Measurements from ENCODE around the gene OPRM1.

Gene OPRM1

DNA sequence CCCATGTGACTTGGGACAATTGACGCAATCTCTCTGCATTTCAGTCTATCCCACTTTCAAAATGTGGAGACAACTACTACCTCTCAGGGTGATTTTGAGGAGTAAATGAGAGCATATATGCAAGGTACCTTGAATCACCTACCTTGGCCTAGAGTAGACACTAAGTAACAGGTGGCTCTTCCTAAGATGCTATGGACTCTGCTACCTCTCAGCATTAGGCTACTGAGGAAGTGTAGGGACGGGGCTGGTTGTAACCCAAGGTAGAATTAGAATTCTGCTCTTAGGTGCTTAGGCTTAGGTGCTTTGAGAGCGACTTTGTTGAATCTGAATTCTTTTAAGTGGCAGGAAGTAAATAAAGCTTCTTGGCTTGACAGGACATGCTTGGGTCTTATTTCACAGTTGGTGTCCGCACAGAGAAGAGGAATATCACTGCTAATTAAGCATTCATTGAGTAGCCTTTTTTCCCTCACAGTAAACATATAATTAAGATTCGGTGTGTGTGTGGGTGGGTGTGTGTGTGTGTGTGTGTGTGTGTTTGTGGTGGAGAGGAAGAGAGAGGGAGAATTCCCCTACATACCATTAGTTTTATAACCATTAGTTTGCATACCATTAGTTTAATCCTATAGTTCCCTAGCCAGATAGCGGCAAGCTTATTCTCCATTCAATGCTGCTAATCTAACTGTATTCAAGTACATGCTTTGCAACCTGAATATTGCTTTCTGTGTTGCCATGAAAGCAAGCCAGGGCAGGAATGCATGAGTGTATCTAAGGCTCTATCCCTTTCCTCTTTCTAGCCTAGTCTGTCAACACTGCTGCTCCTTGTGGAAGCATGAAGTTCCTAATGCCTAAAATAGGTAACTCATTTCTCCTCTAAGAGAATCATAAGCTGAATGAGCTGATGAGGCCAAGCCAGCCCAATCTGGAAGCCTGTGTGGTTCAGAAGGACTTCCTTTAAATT is 205.0 kb downstream of the OPRM1 start:
- no peak for DNase-seq

DNA sequence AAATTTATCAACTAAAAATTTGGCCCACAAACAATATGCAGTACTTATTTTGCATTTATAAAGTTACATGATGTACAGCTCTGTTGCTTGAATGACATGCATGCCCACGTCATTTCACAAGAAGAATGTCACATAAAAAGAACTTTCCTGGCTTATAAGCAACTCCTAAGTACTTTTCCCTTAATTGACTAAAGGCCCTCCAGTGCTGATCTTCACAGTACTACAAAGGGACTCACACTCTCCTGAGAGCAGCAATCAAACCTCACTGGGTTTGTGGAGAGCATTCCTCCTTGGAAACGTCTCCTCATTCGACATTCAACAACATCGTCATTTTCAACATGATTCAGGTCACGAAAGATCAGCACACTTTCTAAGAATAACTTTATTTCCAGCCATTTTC is 206.5 kb downstream of the OPRM1 start:
- no peak for DNase-seq

DNA sequence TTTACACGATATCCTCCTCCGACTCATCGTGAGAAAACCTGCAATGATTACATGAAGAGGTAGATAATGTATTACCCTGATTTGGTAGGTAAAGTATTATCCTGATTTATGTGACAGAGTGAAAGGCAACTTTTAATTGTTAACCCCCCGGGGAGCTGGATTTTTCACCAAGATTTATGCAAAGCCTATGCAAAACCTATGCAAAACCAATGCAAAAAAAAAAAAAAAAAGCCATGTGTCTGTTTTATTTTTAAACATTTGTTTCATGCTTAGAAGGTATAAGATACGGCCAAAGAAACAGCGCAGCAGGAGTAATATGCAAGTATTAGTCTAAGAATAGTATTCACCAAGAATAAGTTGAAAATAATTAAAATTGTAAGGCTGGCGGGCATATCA is 207.7 kb downstream of the OPRM1 start:
- no peak for DNase-seq

DNA sequence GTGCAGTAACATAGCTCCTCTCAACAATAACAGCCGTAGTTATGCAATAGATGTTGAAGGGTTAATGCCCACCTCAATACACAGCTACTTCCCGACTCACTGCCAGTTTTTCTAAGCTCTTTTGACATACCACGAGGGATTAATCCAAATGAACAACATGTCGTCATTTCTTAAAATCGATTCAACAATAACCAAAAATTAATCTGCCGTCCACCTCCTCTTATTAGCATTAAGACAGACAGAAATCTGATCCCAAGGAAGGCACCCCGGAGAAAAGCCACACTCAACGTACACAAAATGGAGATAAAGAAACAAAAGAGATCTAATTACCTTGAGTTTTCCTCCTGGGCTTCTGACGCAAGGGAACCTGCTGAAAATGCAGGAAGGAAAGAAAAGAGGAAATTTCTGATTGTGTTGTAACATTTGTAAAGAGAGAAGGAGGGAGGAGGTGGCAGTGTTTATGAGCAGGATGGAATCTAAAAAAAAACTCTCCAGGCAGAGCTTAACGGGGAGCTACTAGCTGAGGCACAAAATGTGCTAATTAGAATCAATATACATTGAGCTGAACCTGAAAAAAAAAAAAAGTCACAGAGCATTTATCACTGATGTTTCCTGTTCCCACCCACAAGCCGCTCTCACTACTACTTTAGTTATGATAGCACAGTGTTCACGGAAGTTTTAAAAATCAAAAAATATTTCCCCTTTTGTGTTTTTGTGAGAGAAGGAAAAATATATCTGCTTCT is 208.2 kb downstream of the OPRM1 start:
- DNase-seq: no peak

DNA sequence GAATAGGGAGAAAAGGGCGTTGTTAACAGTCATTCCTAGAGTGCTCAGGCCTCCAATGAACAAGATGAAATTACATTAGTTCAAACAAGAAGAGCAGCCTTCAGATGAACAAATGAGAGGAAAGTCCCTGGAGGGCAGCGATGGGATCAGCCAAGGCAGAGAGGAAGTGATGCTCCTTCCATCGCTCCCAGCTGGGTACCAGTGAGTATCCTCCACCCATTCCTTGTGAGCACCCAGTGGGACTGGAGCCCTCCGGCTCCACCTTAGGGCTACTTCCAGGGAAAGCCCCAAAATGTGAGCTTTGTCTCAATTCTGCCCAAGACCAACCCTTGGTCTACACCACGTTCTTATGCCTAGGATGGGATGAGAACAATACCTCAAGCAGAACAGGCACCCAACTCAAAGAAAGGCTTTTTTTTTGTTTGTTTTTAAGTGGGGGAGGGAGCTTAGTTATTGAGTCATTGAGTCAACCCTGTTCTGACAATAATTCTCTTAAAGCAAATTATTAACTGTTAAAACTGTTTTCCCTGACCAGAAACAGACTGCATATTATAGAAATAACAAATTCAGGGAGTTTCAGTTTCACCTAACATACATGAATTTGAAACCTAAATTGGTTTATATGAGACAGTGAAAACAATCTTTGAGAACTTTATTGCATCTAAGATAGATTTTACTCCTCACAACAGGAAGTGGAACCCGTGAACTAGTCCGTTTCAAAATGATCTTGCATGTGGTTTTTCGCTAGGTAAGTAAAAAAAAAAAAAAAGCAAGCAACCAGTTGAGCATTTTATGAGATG is 210.7 kb downstream of the OPRM1 start:
- no peak for DNase-seq

DNA sequence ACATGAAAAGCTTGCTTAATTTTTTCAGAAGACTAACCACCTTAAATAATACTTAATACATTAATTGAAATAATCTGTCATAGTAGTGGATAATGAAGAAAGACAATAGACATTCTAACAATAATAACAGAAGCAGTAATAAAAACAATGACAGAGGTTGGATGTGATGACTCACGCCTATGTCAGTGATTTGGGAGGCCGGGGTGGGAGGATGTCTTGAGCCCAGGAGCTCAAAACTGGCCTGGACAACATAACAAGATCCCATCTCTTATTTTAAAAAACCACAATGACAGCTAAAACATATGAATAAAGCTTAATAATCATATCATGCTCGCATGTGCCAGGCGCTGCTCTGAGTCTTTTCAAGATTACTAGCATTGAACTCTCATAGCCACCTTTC is 212.1 kb downstream of the OPRM1 start:
- DNase-seq: no peak

DNA sequence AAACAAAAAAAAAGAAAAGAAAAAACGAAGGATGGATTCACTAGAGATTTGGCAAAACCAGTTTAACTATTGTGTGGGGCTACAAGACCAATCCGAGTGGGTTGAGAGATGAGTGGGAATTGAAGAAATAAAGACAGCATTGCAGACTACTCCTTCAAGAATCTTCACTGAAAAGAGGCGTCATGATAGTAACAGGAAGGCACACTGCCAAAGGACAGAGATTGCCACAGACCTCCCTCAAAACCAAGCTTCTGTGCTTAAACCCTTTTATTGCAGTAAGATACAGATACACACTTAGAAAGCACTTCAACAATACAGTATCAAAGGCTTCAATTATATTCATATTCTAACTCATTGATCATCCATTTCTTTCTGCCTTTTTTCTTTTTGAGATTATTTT is 213.6 kb downstream of the OPRM1 start:
- DNase-seq: no peak

DNA sequence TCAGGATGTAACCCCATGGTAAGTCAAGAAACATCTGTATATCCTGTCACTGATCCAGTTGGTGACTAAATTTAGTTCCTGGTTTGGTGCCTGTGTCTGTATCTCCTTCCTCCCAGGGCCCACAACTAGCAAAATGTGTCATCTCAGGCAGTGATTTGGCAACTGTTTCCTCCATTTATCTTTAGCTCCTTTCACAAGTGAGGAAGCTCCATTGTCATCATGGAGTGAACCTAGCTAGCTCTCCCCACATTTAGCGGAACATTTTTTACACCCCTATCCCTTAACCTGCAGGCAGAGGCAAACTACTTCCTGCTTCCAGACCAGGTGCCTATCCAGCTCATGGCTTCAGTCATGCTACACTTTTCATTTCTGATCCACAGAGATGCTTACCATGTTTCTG is 218.0 kb downstream of the OPRM1 start:
- no peak for DNase-seq

DNA sequence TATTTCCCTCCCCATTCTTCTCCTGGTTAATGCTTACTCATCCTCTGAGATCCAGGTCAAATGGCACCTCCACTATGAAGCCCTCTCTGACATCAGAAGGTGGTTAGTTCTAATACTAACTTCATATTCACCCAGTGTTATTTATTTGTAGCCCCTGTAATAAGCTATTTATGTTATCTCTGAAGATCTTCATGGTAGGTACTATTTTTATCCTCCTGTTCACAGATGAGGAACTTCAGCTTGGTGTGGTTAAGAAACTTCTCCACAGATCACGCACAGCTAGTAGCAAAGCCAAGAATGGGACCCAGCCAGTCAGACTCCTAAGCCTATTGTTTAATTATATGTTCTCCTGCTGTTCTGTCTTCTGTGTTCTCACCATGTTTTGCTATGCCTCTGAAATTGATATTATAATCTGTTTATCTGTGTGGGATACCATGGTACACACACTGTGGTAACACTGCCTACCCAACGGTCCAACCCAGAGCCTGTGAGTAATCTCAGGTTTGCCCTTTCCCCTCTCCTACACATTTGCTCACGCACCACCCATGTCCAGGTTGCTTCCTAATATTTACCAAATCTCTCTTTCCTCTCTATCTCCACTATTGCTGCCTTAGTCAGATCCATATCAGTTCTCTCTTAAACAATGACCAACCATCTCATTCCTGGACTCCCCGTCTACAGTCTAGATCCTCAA is 219.2 kb downstream of the OPRM1 start:
- DNase-seq: no peak

DNA sequence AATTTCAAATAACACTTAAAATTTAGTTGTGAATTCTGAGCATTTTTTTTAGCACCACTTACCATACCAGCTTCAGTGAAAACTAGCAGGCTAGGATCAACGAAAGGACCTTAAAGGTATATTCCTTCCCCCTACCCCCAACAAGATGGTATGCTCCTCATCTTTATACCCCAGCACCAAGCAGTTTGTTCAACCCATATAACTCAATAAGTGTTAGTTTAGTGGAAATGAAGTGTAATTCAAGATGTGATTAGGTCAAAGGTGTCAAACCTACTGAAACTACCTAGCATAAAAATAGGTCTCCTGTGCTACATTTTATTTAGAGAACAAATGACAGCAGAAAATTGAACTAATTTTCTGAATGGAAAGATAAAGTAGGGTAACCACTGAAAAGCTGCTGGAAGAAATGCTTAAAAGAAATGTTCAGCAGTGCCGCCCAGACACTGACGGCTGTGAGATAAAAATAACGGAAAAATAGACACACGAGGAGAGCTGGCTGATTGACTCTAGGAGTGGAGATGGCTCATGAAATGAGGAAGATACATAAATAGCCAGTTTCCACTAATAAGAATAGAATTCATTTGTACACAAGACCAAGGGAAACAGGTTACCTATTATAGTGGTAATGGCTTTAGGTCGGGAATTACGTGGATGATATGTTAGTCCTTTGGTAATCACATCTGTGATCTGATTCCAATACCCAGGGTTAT is 222.8 kb downstream of the OPRM1 start:
- no peak for DNase-seq

DNA sequence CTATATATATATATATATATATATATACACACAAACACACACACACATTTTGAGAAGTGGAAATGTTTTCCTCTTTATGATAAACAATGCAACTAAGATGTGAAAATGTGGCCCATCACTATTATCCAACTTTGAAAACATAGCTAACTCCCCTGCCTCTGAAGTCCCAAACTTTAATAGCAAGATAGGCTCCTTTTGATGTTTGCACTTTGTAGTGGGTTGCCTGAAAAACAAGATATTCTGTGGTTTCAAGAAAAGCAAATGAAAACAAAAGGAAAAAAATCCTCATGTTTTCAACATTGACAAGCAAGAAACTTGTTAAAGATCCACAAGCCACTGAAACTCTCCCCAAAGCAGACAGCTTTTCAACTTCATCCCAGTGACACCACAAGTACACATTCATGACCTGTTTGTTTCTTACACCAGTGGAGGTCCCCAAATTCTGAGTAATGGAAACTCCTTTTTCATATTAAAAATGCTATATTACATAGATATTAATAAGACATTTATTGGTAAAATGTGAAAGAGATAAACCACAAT is 227.6 kb downstream of the OPRM1 start:
- DNase-seq: no peak

DNA sequence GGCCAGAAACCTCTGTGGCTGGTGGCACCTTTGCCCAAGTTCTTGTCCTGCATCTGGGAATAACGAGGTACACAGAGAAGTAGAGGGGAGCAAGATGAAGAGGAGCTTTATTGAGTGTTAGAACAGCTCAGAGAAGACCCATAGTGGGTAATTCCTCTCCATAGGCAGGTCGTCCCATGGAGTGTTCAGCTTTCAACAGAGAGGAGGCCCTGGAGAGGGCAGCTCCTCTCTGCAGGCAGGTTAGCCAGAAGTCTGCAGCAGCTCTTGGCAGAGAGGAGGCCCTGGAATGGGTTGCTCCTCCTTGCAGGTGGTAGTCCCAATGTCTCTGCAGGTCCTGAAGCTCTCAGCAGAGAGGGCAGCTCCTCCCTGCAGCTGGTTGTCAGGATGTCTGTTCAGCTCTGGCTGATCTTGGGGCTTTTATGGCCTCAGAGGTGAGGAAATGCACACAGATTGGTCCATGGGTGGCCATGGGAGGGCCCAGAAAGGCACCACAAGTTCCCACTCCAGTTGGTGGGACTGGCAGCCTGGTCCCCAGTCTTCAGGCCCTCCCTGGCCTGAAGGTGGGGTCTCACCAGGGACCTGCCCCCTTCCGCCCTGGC is 228.6 kb downstream of the OPRM1 start:
- no peak for DNase-seq

DNA sequence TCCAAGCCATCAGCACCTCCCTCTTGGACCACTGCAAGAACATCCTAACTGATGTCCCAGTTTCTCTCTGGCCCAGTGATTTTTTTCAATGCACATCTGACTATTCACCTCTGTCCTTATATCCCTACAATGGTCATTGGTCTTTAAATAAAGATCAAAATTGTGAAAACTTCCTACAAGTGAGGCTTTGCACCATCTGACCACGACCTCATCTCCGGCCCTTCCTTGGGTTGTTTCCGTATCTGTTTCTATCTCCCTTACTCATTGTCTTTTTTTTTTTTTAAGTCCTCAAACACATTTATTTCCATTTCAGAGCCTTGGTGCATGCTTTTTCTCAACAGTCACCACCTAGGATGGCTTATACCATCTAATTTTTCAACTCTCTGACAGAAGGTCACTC is 229.4 kb downstream of the OPRM1 start:
- no peak for DNase-seq

DNA sequence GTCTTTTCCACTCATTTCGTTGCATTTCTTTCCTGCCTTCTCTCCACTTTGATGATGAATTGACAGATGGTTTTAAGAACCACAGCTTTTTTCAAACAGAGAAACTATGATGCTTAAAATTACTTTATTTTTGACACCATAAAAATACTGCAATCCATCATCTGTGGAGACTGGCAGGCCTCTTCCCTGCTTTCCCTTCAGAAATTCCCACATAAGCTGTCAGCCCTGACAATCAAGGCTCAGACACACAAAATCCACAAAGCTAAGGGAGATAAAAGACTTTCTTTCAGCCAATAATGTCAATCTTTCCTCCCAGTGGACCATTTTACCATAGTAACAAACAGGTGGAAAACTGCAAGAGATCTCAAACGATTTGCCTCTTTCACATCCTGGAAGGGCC is 235.1 kb downstream of the OPRM1 start:
- no peak for DNase-seq

DNA sequence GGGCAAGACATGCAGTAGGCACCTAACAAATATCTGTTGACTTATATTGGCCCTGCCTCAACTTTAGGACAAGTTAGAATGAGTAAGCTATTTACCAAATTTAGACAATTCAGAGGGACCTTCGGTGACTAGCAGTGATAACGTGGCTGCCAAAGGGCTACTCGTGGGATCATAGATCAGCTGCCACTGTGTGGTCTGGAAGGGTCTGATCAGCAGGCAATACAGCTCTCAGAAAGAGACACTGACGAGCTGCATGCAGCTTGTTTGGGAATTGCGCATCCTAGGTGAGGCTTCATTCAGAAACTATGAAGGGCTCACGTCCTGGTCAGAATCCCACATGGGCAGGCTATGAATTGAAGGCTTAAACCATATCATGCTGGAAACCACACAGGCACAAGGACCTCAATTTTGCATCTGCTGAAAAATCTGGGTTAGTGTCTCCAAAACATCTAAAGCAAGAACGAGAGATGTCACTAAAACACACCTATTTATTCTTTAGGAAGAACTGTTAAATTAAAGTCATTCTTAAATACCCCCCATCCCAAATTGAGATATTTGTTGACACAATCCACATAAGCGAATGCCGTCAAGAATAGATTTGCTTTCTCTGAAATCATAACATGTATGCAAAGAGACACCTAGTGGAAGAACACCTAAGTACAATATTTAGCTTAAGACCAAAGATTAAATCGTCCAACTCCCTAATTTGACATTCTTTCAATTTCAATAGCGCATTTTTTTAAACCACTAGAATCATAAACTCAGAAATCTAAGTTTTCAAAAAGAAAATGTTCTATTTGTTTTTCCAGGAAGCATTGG is 238.0 kb downstream of the OPRM1 start:
- DNase-seq: peak; percentile 69

DNA sequence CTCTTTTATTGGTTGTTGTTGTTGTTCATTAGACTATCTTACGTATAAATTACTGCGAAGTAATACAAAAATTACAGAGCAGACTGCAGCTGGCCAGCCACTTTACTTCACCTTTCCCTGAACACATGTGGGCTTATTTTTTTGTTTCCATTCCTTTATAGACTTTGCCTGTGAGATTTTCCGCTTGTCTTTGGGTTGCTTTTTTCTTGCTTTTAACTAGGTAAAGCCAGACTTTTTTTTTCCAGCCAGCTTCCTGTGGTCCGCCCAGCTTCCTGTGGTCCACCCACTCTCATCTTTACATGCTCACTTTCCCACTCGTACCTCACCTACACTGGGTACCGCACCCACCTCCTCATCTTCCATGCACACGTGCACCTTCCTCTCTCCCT is 238.6 kb downstream of the OPRM1 start:
- peak; percentile 24 for DNase-seq

DNA sequence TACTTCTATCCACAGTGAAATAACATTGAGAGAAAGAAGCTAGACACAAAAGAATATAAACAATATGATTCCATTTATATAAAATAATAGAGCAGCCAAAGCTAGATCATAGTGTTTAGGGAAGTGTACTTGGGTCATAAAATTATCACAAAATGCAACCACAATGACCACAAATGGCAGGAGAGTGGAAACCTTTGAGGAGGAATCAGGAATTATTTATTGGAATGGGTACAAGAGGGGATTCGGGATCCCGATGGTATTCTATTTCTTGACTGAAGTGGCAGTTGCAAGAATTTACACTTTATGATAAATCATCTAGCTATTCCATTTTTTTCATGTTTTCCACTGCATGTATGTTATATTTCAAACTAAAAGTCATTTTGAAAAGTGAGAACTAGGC is 241.5 kb downstream of the OPRM1 start:
- no peak for DNase-seq

DNA sequence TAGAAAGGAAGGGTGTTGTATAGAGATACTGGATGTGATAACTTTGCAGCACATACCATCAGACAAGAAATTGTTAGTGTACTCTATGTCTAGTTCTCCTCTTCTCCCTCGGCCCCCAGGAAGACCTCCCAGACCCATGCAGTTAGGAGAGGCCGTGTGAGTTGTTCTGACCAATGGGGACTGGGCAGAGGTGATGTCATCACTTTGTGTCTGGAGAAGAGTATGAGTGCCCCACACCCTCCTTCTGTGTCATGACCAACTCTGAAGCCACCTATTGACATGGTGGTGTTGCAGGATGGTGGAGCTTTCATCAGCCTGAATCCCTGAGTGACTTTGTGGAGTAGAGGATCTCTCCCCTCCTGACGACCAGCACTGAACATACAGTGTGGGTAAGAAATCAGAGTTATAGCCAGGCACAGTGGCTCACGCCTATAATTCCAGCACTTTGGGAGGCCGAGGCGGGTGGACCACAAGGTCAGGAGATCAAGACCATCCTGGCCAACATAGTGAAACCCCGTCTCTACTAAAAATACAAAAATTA is 245.3 kb downstream of the OPRM1 start:
- no peak for DNase-seq

DNA sequence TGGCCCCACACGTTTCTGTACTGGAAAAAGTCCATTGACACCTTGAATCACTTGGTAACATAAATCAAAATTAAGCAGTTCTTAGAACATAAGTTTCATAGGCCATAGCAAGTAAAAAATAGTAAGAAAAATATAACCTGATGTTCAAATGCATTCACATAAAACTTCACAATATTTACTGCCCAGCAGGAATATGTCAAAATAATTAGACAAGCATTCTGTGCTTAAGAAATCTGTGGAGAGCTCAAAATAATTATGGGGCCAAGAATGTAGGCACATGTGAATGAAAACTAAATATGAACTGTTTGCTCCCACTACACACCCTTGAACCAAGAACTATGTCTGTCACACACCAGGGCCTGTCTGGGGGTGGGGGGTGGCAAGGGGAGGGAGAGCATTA is 246.8 kb downstream of the OPRM1 start:
- no peak for DNase-seq

DNA sequence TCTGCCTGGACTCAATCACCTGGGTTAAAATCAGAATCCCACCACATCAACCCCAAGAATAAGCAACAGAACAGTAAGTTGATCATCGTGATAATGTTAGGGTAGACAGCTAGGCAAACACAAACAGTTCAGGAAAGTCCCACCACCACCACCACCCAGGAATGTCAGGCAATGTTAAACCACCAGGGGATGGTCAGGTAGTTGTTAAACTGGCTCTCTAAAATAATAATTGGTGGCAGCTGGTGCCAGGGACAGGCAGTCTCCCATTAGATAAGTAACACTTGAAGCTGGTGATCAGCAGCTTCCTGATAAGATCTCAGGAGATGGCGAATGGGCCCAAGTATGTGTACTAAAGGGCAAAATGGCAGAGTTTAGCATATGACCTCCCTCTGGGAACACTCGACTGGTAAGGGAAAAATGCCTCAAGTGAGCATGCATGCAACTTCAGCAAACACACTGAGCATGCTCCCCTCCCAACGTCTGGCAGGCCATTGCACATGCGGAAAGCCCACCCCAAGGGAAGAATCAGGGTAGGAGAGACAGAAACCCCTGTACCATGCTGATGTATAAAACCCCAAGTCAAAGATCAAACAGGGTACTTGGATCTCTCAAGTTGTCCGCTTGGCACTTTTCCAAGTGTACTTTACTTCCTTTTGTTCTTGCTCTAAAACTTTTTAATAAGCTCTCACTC is 250.9 kb downstream of the OPRM1 start:
- peak; percentile 14 for DNase-seq

All from DMS53 (cell line).